Right atrium auricular region (tissue), 2 donors: ENCODE results near the gene SERTM2. TPM values are rescaled to one million over a fixed set of nuclear protein-coding genes. Genes with fewer than 3 reads are reported as not detected.

ENCODE experiments used
- DNase-seq: peaks from one replicate; pipeline ENCODE4 v3.0.0-alpha.2; 2019; ENCODE audit warnings: low spot score
- H3K27ac ChIP-seq, 2 donors: fragments of 200-600 bp; sonication (generic); 1 replicate in 1 of 2; 2 replicates in 1 of 2; pipeline ENCODE4 v1.5.1; 2016 to 2019
- H3K27me3 ChIP-seq, 2 donors: fragments of 200-600 bp; sonication (generic); one replicate each; pipeline versions ENCODE4 v1.5.1 to v1.6.0; 2017 to 2019
- H3K36me3 ChIP-seq: fragments of 200-600 bp; sonication (generic); one replicate; pipeline ENCODE4 v1.5.1; 2016
- H3K4me1 ChIP-seq, 2 donors: fragments of 200-600 bp; sonication (generic); one replicate each; pipeline versions ENCODE4 v1.5.1 to v1.6.0; 2017 to 2019
- H3K4me3 ChIP-seq, 2 donors: fragments of 200-600 bp; sonication (generic); 1 replicate in 1 of 2; 2 replicates in 1 of 2; pipeline ENCODE4 v1.5.1; 2017 to 2019; ENCODE audit warnings: mild to moderate bottlenecking in 1 of 2, moderate library complexity in 1 of 2
- H3K9me3 ChIP-seq, 2 donors: fragments of 200-600 bp; sonication (generic); one replicate each; pipeline ENCODE4 v1.5.1; 2019
- CTCF ChIP-seq, 2 donors: fragments of 200-600 bp; sonication (generic); IDR thresholded peaks; one replicate each; pipeline ENCODE4 v1.5.1; 2019; ENCODE audit warnings: antibody characterized with exemption in 2 of 2
- total RNA-seq, 2 donors: library from RNA; depleted of rRNA; stranded (reverse); fragments of >200 nt; gene quantifications; one replicate each; pipeline ENCODE4 v1.1.0, GENCODE V29; 2016

Gene SERTM2
- total RNA-seq, 2 donors from 2014 or later, result not detected

DNA sequence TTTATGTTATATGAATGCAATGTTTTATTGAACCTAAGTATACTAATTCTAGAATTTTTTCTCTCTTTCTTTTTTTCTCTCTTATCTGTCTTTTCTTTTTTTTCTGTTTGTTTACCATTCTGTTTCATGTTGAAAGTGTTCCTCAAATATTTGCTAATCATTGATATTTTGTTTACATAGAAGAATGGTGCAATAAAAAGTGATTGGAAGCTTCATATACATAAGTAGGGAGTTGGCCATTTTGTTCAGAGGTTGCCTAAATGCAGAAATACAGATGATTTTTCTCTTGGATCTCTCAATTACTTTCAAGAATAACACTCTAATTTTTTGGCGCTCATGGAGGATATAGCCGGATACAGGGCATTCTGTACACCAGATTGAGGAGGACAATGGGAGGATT is 5.7 kb upstream of the SERTM2 start:
- H3K4me1 ChIP-seq, result no peaks in the 10 kb centered on the region
- TF ChIP-seq CTCF (IDR thresholded peaks at IDR 0.05), result no peak
- no peak overlapping the region for H3K27ac ChIP-seq
- no peaks in the 10 kb centered on the region for H3K27me3 ChIP-seq
- DNase-seq, result no peak
- H3K9me3 ChIP-seq, result no peaks in the 10 kb centered on the region
- no peaks in the 10 kb centered on the region for H3K36me3 ChIP-seq
- no peak overlapping the region for H3K4me3 ChIP-seq

DNA sequence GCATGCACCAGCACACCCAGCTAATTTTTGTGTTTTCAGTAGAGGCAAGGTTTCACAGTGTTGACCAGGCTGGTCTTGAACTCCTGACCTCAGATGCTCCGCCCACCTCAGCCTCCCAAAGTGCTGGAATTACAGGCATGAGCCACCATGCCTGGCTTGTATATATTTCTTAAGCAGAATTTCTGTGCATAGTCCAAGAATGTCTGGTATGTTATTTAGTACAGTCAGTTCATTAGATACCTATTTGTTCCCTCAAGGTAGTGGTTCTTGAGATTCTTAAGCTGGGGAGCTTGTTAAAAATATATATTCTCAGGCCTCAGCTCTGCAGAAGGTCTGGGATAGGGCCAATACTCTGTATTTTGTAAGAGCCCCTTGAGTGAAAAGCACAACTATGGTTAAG is 4.6 kb upstream of the SERTM2 start:
- no peaks in the 10 kb centered on the region for H3K4me1 ChIP-seq
- no peak overlapping the region for H3K27ac ChIP-seq
- no peak for DNase-seq
- H3K4me3 ChIP-seq, result no peak overlapping the region
- no peaks in the 10 kb centered on the region for H3K27me3 ChIP-seq
- no peak for TF ChIP-seq CTCF (IDR thresholded peaks at IDR 0.05)
- no peaks in the 10 kb centered on the region for H3K9me3 ChIP-seq
- H3K36me3 ChIP-seq, result no peaks in the 10 kb centered on the region

- H3K36me3 ChIP-seq, result no peaks in the 10 kb centered on the region
- H3K9me3 ChIP-seq, result no peaks in the 10 kb centered on the region
- DNase-seq, result no peak
- no peak overlapping the region for H3K4me3 ChIP-seq
- no peak for TF ChIP-seq CTCF (IDR thresholded peaks at IDR 0.05)
- no peaks in the 10 kb centered on the region for H3K27me3 ChIP-seq
- no peak overlapping the region for H3K27ac ChIP-seq
- H3K4me1 ChIP-seq, result no peaks in the 10 kb centered on the region
These were observed 3.5 kb upstream of the SERTM2 start for GRCh38 chrX:111507933-111508332.

DNA sequence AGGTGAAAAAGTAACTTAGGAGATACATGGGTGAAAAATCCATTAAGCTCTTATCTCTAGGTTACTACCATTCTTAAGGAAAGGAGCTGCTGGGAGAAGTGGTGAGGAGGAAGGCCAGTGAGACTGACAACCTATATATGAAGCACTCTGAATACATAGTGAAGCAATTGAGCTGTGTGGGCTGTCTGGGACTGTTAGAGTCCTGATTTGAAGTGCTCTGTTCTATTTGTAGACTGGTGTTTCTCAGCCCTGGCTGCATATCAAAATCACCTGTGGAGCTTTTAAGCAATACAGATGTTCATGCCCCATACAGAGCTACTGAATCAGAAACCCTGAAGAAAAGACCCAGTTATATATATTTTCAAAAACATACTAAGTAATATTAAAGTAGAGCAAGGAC is 3.9 kb downstream of the SERTM2 start:
- Histone ChIP-seq H3K9me3 (no peaks in the 10 kb centered on the region), H3K36me3 (no peaks in the 10 kb centered on the region), H3K4me1 (no peaks in the 10 kb centered on the region), H3K4me3 (no peak overlapping the region), H3K27ac (no peak overlapping the region), H3K27me3 (peaks cover 0 to 6% of the 10 kb centered on the region in 2 donors)
- DNase-seq, result no peak
- TF ChIP-seq CTCF (IDR thresholded peaks at IDR 0.05), result no peak

DNA sequence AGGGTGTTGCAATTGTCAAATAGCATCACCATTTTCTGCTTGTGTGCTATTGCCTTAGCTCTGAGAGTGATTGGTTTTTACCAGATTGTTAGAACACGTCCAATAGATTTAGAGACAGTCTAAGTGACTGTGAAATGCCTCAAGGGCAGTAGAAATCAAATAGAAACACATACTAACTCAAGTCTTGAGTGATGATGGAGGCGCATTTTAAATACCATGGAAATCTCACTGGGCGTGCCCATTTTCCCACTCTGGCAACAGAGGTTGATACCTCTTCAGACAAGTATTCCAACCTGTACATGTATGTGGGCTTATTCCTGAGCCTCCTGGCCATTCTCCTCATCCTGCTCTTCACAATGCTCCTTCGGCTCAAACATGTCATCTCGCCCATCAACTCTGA is 7.2 kb downstream of the SERTM2 start:
- TF ChIP-seq CTCF (IDR thresholded peaks at IDR 0.05), result no peak
- H3K36me3 ChIP-seq, result no peaks in the 10 kb centered on the region
- no peaks in the 10 kb centered on the region for H3K4me1 ChIP-seq
- H3K27ac ChIP-seq, result no peak overlapping the region
- H3K9me3 ChIP-seq, result no peaks in the 10 kb centered on the region
- no peak overlapping the region for H3K4me3 ChIP-seq
- peaks cover 0 to 6% of the 10 kb centered on the region in 2 donors for H3K27me3 ChIP-seq
- no peak for DNase-seq

- no peak for DNase-seq
- H3K27me3 ChIP-seq, result peaks cover 0 to 6% of the 10 kb centered on the region in 2 donors
- no peaks in the 10 kb centered on the region for H3K4me1 ChIP-seq
- no peaks in the 10 kb centered on the region for H3K9me3 ChIP-seq
- H3K36me3 ChIP-seq, result no peaks in the 10 kb centered on the region
- no peak overlapping the region for H3K4me3 ChIP-seq
- no peak overlapping the region for H3K27ac ChIP-seq
- no peak for TF ChIP-seq CTCF (IDR thresholded peaks at IDR 0.05)
These were observed 7.8 kb downstream of the SERTM2 start for GRCh38 chrX:111519215-111519614.
